Spleen (tissue), 11 donors: ENCODE measurements around the gene HNRNPL. TPM values are rescaled to one million over a fixed set of nuclear protein-coding genes. Genes with fewer than 3 reads are reported as not detected.
A peak's percentile ranks its signal among the peaks of the same experiment; 100 is the strongest.

ENCODE experiments used
- DNase-seq: peaks from one replicate; pipeline ENCODE4 v3.0.0-alpha.2; 2020
- H3K27ac ChIP-seq, 8 donors: fragments of 200-600 bp; sonication (generic) in 7 of 8; 1 replicate in 4 of 8; 2 replicates in 4 of 8; pipeline versions ENCODE4 v1.5.0 to v1.8.0; 2016 to 2021; ENCODE audit warnings: inconsistent platforms in 4 of 8, mild to moderate bottlenecking in 4 of 8, moderate library complexity in 1 of 8
- H3K27me3 ChIP-seq, 7 donors: fragments of 200-600 bp; sonication (generic) in 6 of 7; replicated peaks in 1 of 7; 1 replicate in 4 of 7; 2 replicates in 3 of 7; pipeline versions ENCODE4 v1.5.0 to v1.8.0; 2016 to 2021; ENCODE audit warnings: inconsistent platforms in 3 of 7, mild to moderate bottlenecking in 1 of 7
- H3K36me3 ChIP-seq, 6 donors: fragments of 200-600 bp; sonication (generic) in 5 of 6; 1 replicate in 4 of 6; 2 replicates in 2 of 6; pipeline versions ENCODE4 v1.5.0 to v1.8.0; 2016 to 2021; ENCODE audit warnings: inconsistent platforms in 2 of 6
- H3K4me1 ChIP-seq, 6 donors: fragments of 200-600 bp; sonication (generic) in 5 of 6; 1 replicate in 3 of 6; 2 replicates in 3 of 6; pipeline versions ENCODE4 v1.5.0 to v1.8.0; 2016 to 2021; ENCODE audit warnings: inconsistent platforms in 3 of 6
- H3K4me3 ChIP-seq, 8 donors: fragments of 200-600 bp; sonication (generic) in 7 of 8; 1 replicate in 4 of 8; 2 replicates in 4 of 8; pipeline versions ENCODE4 v1.5.0 to v1.8.0; 2016 to 2021; ENCODE audit warnings: inconsistent platforms in 4 of 8, mild to moderate bottlenecking in 4 of 8, moderate library complexity in 2 of 8
- H3K9me3 ChIP-seq, 8 donors: fragments of 200-600 bp; sonication (generic) in 7 of 8; 1 replicate in 4 of 8; 2 replicates in 4 of 8; pipeline versions ENCODE4 v1.5.0 to v1.8.0; 2016 to 2021; ENCODE audit warnings: inconsistent platforms in 4 of 8
- CTCF ChIP-seq, 11 experiments: fragments of 200-600 bp in 7 of 11; fragments of 450-650 bp in 4 of 11; sonication (generic) in 4 of 11; IDR thresholded peaks in 8 of 11; conservative IDR thresholded peaks in 3 of 11; 1 replicate in 7 of 11; 2 replicates in 4 of 11; pipeline versions ENCODE4 v1.4.0 to v1.8.0; 2016 to 2021; ENCODE audit warnings: antibody characterized with exemption in 11 of 11, inconsistent platforms in 4 of 11, mild to moderate bottlenecking in 1 of 11
- POLR2A ChIP-seq, 3 donors: fragments of 450-650 bp; IDR thresholded peaks; one replicate each; pipeline ENCODE4 v1.5.1; 2017; ENCODE audit warnings: antibody characterized with exemption in 3 of 3, mild to moderate bottlenecking in 1 of 3
- POLR2AphosphoS5 ChIP-seq, 3 donors: sonication (generic); formaldehyde crosslinking; IDR thresholded peaks; one replicate each; pipeline ENCODE4 v1.5.1; 2017; ENCODE audit warnings: antibody characterized with exemption in 3 of 3
- WGBS, 5 donors: extraction: QIAGEN DNeasy Blood & Tissue Kit in 3 of 5; methylation state at CpG; one replicate each; pipeline versions ENCODE4 v1.1.5 to v1.1.7; 2013 to 2018; 5-methylcytosine and 5-hydroxymethylcytosine counted together
- intact Hi-C: fragments of 100-400 bp; cut with DNase I; formaldehyde crosslinking; loops from one replicate; pipeline ENCODE4 v1.15.0; 2023; ENCODE audit warnings: low total_unique reads
- polyA plus RNA-seq, 3 donors: library from polyadenylated mRNA; stranded (reverse); fragments of 200-250 nt; gene quantifications; one replicate each; pipeline ENCODE4 v1.2.1, GENCODE V29; 2013
- total RNA-seq, 7 donors: library from RNA; depleted of rRNA in 3 of 7; stranded (reverse); fragments of >200 nt in 3 of 7; fragmentation: NEBNext Ultra II Directional in 4 of 7; extraction: Animal tissue kit (Norgen Biotek cat#: 25700) in 4 of 7; gene quantifications; one replicate each; pipeline versions ENCODE4 v1.1.0 to v1.2.1, GENCODE V29; 2016 to 2021
- donor health status: healthy with polysubstance abuse.
- donor health status: DM: no; HTN: no; CAD: no; lungs with moderate emphysema.
- donor health status: DM: no; HTN: no; CAD: no.
- donor health status: Bipolar disorder and iron deficiency.
- donor health status: healthy.
- donor health status: DM: no; HTN: no; CAD: no.
- donor health status: DM: yes; HTN: yes; CAD: no.

Gene HNRNPL
- total and polyA plus RNA-seq, 10 donors, result 147 to 357 (median 222) TPM

- H3K4me3 ChIP-seq, result no peak overlapping the region
- H3K9me3 ChIP-seq, result no peaks in the 10 kb centered on the region
- H3K27ac ChIP-seq, result peak overlapping the region in 6 of 8 donors; percentile 39 to 99 (median 72)
- intact Hi-C loops, result no loop called here
- H3K36me3 ChIP-seq, result peaks cover 12 to 100% (median 100%) of the 10 kb centered on the region in 6 donors
- no peak for DNase-seq
- TF ChIP-seq CTCF (IDR thresholded peaks at IDR 0.05 in 8 of 11, conservative IDR thresholded peaks at IDR 0.05 in 3 of 11) (no peak), POLR2A (IDR thresholded peaks at IDR 0.05) (no peak), POLR2AphosphoS5 (IDR thresholded peaks at IDR 0.05) (peak; percentile 19 to 60 (median 38))
- 71 to 87% (median 79%) methylated on average over 5 of the region's 5 CpGs for WGBS, 5 donors
- H3K4me1 ChIP-seq, result peaks cover 21 to 97% (median 72%) of the 10 kb centered on the region in 6 donors
- H3K27me3 ChIP-seq, result no peaks in the 10 kb centered on the region
Observed at GRCh38 chr19:38840583-38840968, 9.2 kb downstream of the HNRNPL start.

- Histone ChIP-seq H3K27ac (peak overlapping the region in 6 of 8 donors; percentile 39 to 99 (median 72)), H3K9me3 (no peaks in the 10 kb centered on the region), H3K4me3 (no peak overlapping the region), H3K27me3 (no peaks in the 10 kb centered on the region), H3K36me3 (peaks cover 12 to 100% (median 99%) of the 10 kb centered on the region in 6 donors), H3K4me1 (peaks cover 15 to 92% (median 66%) of the 10 kb centered on the region in 6 donors)
- intact Hi-C loops, result no loop called here
- no peak for DNase-seq
- TF ChIP-seq POLR2AphosphoS5 (IDR thresholded peaks at IDR 0.05) (peak; percentile 32 to 71 (median 44)), POLR2A (IDR thresholded peaks at IDR 0.05) (no peak)
- 80 to 89% (median 85%) methylated on average over 28 of the region's 28 CpGs for WGBS, 5 donors
Observed at GRCh38 chr19:38839816-38840582, 9.8 kb downstream of the HNRNPL start.

GRCh38 chr19:38838986-38839761, 10.6 kb downstream of the HNRNPL start:
- H3K4me1 ChIP-seq, result peaks cover 9 to 83% (median 58%) of the 10 kb centered on the region in 6 donors
- peaks cover 10 to 98% (median 94%) of the 10 kb centered on the region in 6 donors for H3K36me3 ChIP-seq
- no peaks in the 10 kb centered on the region for H3K9me3 ChIP-seq
- TF ChIP-seq POLR2AphosphoS5 (IDR thresholded peaks at IDR 0.05) (peak in 1 of 3 donors; percentile 4), POLR2A (IDR thresholded peaks at IDR 0.05) (no peak)
- H3K4me3 ChIP-seq, result no peak overlapping the region
- WGBS, 5 donors, result 82 to 92% (median 91%) methylated on average over 12 of the region's 12 CpGs
- intact Hi-C loops, result no loop called here
- no peaks in the 10 kb centered on the region for H3K27me3 ChIP-seq
- DNase-seq, result no peak
- peak overlapping the region in 6 of 8 donors; percentile 7 to 99 (median 72) for H3K27ac ChIP-seq

GRCh38 chr19:38838208-38838985, 11.4 kb downstream of the HNRNPL start:
- Histone ChIP-seq H3K9me3 (no peaks in the 10 kb centered on the region), H3K27me3 (no peaks in the 10 kb centered on the region), H3K36me3 (peaks cover 10 to 91% (median 87%) of the 10 kb centered on the region in 6 donors), H3K27ac (peak overlapping the region in 6 of 8 donors; percentile 27 to 99 (median 72)), H3K4me3 (no peak overlapping the region), H3K4me1 (peaks cover 9 to 76% (median 51%) of the 10 kb centered on the region in 6 donors)
- peak; percentile 60 for DNase-seq
- TF ChIP-seq CTCF (IDR thresholded peaks at IDR 0.05 in 8 of 11, conservative IDR thresholded peaks at IDR 0.05 in 3 of 11) (no peak), POLR2A (IDR thresholded peaks at IDR 0.05) (no peak), POLR2AphosphoS5 (IDR thresholded peaks at IDR 0.05) (peak; percentile 44 to 73 (median 48))
- WGBS, 5 donors, result 75 to 90% (median 86%) methylated on average over 19 of the region's 19 CpGs
- intact Hi-C loops, result no loop called here
